ENCODE measurements around the gene GOLGA6L1.
"Not testable (repeated sequence)": the region's sequence is repeated elsewhere in the genome, so short reads cannot be mapped to it uniquely, and the experiment has no call there.

The GOLGA6L1 gene

GRCh38 chr15:23136722-23137121, at the start of gene GOLGA6L1:
GOLGA6L1 (minus strand) TSS chr15:23136822; CDS start chr15:23136731, 91 bp downstream.
- not testable (repeated sequence) for DNase-seq (ENCODE audit: low read depth)

- DNase-seq (ENCODE audit: low read depth) = not testable (repeated sequence)
Measured at GRCh38 chr15:23181201-23181600, 44.6 kb upstream of the GOLGA6L1 start.

GRCh38 chr15:23180547-23180927, 43.9 kb upstream of the GOLGA6L1 start:
- DNase-seq (ENCODE audit: low read depth) = not testable (repeated sequence)

- not testable (repeated sequence) for DNase-seq (ENCODE audit: low read depth)
Measured at GRCh38 chr15:23179768-23180546, 43.3 kb upstream of the GOLGA6L1 start.

- not testable (repeated sequence) for DNase-seq (ENCODE audit: low read depth)
Measured at GRCh38 chr15:23176683-23177082, 40.1 kb upstream of the GOLGA6L1 start.

- DNase-seq (ENCODE audit: low read depth) = not testable (repeated sequence)
Measured at GRCh38 chr15:23175606-23176005, 39.0 kb upstream of the GOLGA6L1 start.

- not testable (repeated sequence) for DNase-seq (ENCODE audit: low read depth)
Measured at GRCh38 chr15:23174609-23175140, 38.1 kb upstream of the GOLGA6L1 start.

GRCh38 chr15:23132787-23133186, 3.8 kb downstream of the GOLGA6L1 start:
- DNase-seq (ENCODE audit: low read depth) = not testable (repeated sequence)

GRCh38 chr15:23118208-23118607, 18.4 kb downstream of the GOLGA6L1 start:
- no peak for DNase-seq (ENCODE audit: low read depth)

GRCh38 chr15:23095796-23096195, 40.8 kb downstream of the GOLGA6L1 start:
- no peak for DNase-seq (ENCODE audit: low read depth)

- no peak for DNase-seq (ENCODE audit: low read depth)
Measured at GRCh38 chr15:23083115-23083514, 53.5 kb downstream of the GOLGA6L1 start.

- DNase-seq (ENCODE audit: low read depth) = not testable (repeated sequence)
Measured at GRCh38 chr15:23081996-23082737, 54.5 kb downstream of the GOLGA6L1 start.

GRCh38 chr15:23081271-23081670, 55.4 kb downstream of the GOLGA6L1 start:
- DNase-seq (ENCODE audit: low read depth) = no peak

GRCh38 chr15:23079766-23080165, 56.9 kb downstream of the GOLGA6L1 start:
- DNase-seq (ENCODE audit: low read depth) = no peak

All from fibroblast of the conjunctiva (primary cell).